Breast epithelium (tissue), 3 donors: ENCODE results near the gene MDH2.
"Not testable (repeated sequence)": the region's sequence is repeated elsewhere in the genome, so short reads cannot be mapped to it uniquely, and the experiment has no call there.

Experiments used
- POLR2A ChIP-seq: fragments of 450-650 bp; IDR thresholded peaks from one replicate; pipeline ENCODE4 v1.6.1; 2016; ENCODE audit warnings: antibody characterized with exemption, mild to moderate bottlenecking, moderate library complexity
- TF ChIP-seq, protein P1 (sequence below), 3 donors: fragments of 450-650 bp; IDR thresholded peaks; one replicate each; pipeline ENCODE4 v1.5.1; 2016 to 2017; ENCODE audit warnings: antibody characterized with exemption in 3 of 3, mild to moderate bottlenecking in 3 of 3, moderate library complexity in 3 of 3

DNA sequence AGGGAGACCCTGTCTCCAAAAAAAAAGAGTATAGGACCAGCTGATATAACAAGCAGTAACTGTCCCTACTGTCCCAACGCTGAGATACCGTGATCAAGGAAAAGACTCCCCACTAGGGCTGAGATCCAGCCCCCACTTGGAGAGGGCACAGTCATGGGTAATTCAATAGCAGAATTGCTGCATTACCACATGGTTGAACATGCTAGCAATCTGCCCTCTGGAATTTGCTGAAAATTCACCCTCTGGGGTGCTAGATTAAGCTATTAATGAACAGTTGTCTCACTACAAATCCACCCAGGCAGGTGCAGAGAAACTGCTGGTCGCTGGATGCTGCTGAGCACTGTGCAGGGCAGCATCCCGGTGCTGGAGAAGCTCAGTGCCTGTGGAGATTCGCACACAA lies 46.4 kb downstream of the MDH2 start:
- TF ChIP-seq, protein P1, sequence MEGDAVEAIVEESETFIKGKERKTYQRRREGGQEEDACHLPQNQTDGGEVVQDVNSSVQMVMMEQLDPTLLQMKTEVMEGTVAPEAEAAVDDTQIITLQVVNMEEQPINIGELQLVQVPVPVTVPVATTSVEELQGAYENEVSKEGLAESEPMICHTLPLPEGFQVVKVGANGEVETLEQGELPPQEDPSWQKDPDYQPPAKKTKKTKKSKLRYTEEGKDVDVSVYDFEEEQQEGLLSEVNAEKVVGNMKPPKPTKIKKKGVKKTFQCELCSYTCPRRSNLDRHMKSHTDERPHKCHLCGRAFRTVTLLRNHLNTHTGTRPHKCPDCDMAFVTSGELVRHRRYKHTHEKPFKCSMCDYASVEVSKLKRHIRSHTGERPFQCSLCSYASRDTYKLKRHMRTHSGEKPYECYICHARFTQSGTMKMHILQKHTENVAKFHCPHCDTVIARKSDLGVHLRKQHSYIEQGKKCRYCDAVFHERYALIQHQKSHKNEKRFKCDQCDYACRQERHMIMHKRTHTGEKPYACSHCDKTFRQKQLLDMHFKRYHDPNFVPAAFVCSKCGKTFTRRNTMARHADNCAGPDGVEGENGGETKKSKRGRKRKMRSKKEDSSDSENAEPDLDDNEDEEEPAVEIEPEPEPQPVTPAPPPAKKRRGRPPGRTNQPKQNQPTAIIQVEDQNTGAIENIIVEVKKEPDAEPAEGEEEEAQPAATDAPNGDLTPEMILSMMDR (IDR thresholded peaks at IDR 0.05), result not testable (repeated sequence)
- TF ChIP-seq POLR2A, result not testable (repeated sequence)
